ENCODE data around the gene ZFP90. TPM values are rescaled to one million over a fixed set of nuclear protein-coding genes. Genes with fewer than 3 reads are reported as not detected.
A peak's percentile ranks its signal among the peaks of the same experiment; 100 is the strongest.

The ZFP90 gene
- total RNA-seq, 1 donor from 2014 or later = 11.8 TPM

DNA sequence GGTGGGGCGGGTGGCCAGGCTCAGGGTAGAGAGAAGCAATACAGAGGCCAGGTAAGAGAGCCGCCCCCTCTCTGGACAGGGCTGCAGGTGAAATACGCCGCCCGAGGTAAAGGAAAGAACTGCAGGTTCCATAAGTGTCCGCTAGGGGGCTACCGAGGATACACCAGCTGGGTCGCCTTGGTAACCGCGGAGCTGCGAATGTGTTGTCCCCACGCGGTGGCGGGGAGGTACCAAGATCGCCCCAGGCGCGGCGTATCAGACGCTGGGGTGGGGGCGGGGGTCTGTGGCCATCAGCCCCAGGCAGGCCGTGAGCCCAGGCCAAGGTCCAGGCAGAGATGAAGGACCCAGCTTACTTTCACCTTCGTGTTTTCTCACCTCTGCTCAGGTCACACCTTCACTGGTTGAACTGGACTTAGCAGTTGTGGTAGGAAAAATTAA is 18.4 kb upstream of the ZFP90 start:
- H3K36me3 ChIP-seq = no peaks in the 10 kb centered on the region
- no peaks in the 10 kb centered on the region for H3K4me1 ChIP-seq
- intact Hi-C loops (cut with DNase I) = no loop called here
- H3K27me3 ChIP-seq = no peaks in the 10 kb centered on the region
- H3K9me3 ChIP-seq = no peaks in the 10 kb centered on the region
- H3K4me3 ChIP-seq = peak overlapping the region in 1 of 2 donors; percentile 46
- H3K27ac ChIP-seq = no peak overlapping the region
- TF ChIP-seq, protein P1, sequence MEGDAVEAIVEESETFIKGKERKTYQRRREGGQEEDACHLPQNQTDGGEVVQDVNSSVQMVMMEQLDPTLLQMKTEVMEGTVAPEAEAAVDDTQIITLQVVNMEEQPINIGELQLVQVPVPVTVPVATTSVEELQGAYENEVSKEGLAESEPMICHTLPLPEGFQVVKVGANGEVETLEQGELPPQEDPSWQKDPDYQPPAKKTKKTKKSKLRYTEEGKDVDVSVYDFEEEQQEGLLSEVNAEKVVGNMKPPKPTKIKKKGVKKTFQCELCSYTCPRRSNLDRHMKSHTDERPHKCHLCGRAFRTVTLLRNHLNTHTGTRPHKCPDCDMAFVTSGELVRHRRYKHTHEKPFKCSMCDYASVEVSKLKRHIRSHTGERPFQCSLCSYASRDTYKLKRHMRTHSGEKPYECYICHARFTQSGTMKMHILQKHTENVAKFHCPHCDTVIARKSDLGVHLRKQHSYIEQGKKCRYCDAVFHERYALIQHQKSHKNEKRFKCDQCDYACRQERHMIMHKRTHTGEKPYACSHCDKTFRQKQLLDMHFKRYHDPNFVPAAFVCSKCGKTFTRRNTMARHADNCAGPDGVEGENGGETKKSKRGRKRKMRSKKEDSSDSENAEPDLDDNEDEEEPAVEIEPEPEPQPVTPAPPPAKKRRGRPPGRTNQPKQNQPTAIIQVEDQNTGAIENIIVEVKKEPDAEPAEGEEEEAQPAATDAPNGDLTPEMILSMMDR (IDR thresholded peaks at IDR 0.05) = peak; percentile 81 to 96 (median 94)
- peak; percentile 36 to 91 for DNase-seq (ENCODE audit: low spot score in 2 of 2)

DNA sequence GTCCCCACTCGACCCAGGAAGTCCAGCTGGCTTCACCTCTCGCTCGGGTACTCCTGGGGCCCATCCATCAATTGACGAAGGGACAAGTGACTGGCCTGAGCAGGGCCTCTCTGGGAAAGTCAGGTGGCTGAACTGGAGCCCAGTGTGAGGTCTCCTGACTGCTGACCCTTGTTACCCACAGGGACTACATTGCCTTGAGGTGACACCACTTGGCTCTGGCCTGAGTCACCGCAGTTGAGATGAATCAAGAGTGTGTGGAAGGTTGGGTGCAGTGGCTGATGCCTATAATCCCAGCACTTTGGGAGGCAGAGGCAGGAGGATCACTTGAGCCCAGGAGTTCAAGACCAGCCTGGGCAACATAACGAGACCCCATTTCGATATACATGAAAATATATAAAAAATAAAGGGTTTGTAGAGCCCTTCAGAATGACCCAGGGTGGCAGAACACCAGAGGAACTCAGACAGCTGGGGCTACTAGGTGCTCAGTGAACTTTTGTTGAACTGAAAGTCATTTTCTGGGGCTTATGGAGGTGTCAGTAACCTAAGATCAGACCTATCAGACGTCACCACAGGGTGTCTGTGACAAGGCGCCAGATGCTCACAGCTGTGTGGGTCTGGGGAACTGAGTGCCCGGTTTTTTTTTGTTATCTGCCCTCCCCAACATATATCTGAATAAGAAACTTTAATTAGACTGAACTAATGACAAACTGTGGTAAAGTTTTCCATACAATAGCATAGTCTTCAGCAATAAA is 14.8 kb upstream of the ZFP90 start:
- intact Hi-C loops (cut with DNase I) = no loop called here
- Histone ChIP-seq H3K4me3 (no peak overlapping the region), H3K27me3 (no peaks in the 10 kb centered on the region), H3K36me3 (no peaks in the 10 kb centered on the region), H3K27ac (no peak overlapping the region), H3K4me1 (peaks cover 0 to 5% of the 10 kb centered on the region in 2 donors), H3K9me3 (no peaks in the 10 kb centered on the region)
- DNase-seq (ENCODE audit: low spot score in 2 of 2) = no peak
- TF ChIP-seq, protein P1 (IDR thresholded peaks at IDR 0.05) = no peak

GRCh38 chr16:68526143-68526781 is 12.8 kb upstream of the ZFP90 start:
- Histone ChIP-seq H3K36me3 (no peaks in the 10 kb centered on the region), H3K9me3 (no peaks in the 10 kb centered on the region), H3K27me3 (no peaks in the 10 kb centered on the region), H3K27ac (no peak overlapping the region), H3K4me1 (peaks cover 3 to 12% of the 10 kb centered on the region in 2 donors), H3K4me3 (no peak overlapping the region)
- TF ChIP-seq, protein P1 (IDR thresholded peaks at IDR 0.05) = no peak
- intact Hi-C loops (cut with DNase I) = no loop called here
- no peak for DNase-seq (ENCODE audit: low spot score in 2 of 2)

DNA sequence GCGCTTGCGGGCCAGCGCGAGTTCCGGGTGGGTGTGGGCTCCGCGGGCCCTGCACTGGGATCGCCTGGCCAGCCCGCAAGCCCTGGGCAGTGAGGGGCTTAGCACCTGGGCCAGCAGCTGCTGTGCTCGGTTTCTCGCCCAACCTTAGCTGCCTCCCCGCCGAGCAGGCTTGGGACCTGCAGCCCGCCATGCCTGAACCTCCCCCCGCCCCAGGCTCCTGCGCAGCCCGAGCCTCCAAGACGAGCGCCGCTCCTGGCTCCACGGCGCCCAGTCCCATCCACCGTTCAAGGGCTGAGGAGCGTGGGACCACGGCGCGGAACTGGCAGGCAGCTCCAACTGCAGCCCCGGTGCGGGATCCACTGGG is 12.3 kb upstream of the ZFP90 start:
- no peaks in the 10 kb centered on the region for H3K36me3 ChIP-seq
- H3K4me3 ChIP-seq = no peak overlapping the region
- H3K4me1 ChIP-seq = peaks cover 3 to 12% of the 10 kb centered on the region in 2 donors
- H3K9me3 ChIP-seq = no peaks in the 10 kb centered on the region
- TF ChIP-seq, protein P1 (IDR thresholded peaks at IDR 0.05) = no peak
- intact Hi-C loops (cut with DNase I) = no loop called here
- DNase-seq (ENCODE audit: low spot score in 2 of 2) = no peak
- no peak overlapping the region for H3K27ac ChIP-seq
- H3K27me3 ChIP-seq = no peaks in the 10 kb centered on the region

DNA sequence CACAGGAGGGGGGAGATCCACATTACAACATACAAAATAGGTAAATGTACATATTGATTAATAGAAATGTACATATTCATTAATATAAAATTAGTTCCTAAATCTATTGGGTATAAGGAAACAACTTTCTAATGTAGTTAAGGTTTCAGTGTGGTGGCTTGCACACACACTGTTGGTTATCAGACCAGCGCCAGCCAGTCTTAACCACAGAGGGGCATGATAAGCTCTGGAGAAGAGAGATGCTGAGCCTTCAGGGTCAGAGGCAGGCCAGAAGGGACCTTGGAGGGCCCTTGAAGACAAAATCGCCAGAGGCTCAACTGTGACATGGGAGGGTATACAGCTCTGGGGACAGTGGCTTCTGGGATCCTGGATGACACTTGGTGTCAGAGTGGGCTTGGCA is 10.9 kb upstream of the ZFP90 start:
- TF ChIP-seq, protein P1 (IDR thresholded peaks at IDR 0.05) = no peak
- Histone ChIP-seq H3K9me3 (no peaks in the 10 kb centered on the region), H3K36me3 (no peaks in the 10 kb centered on the region), H3K4me1 (peaks cover 3 to 12% of the 10 kb centered on the region in 2 donors), H3K27ac (no peak overlapping the region), H3K27me3 (no peaks in the 10 kb centered on the region), H3K4me3 (no peak overlapping the region)
- intact Hi-C loops (cut with DNase I) = loop anchor here (2.0 kb wide), 1 partner anchor 597 kb away; no protein-coding TSS in a partner anchor
- DNase-seq (ENCODE audit: low spot score in 2 of 2) = no peak
